H1 (cell line): Measurements from ENCODE around the gene RIMBP2. TPM values are rescaled to one million over a fixed set of nuclear protein-coding genes. Genes with fewer than 3 reads are reported as not detected.

Experiments
- CHD7 ChIP-seq: fragments of 300-600 bp; sonication (generic); IDR thresholded peaks from 2 replicates; pipeline ENCODE4 v1.7.1; 2012; ENCODE audit warnings: low read length, moderate library complexity, mild to moderate bottlenecking, inconsistent platforms; ENCODE audit not compliant: insufficient replicate concordance
- polyA plus RNA-seq, 7 experiments: library from polyadenylated mRNA; depleted of rRNA in 3 of 7; stranded (reverse) in 5 of 7; unstranded in 2 of 7; fragments of >200 nt in 5 of 7; fragments of 200-250 nt in 2 of 7; gene quantifications; 1 replicate in 5 of 7; 2 replicates in 1 of 7; 4 replicates in 1 of 7; pipeline versions ENCODE4 v1.2.1 to v1.2.3, GENCODE V29; 2011 to 2013; ENCODE audit warnings: missing spikeins in 2 of 7, mixed read lengths in 2 of 7
- total RNA-seq: library from RNA; stranded (reverse); fragmentation: NEBNext Ultra II Directional; extraction: Animal tissue kit (Norgen Biotek cat#: 25700); gene quantifications from 2 replicates; pipeline ENCODE4 v1.2.1, GENCODE V29; 2021

RIMBP2 gene
- total and polyA plus RNA-seq, 2 of the 8 experiments (the other 6 are each of a cell fraction or from before 2014, with no cell fraction given), result 0.18 to 0.65 TPM

- TF ChIP-seq CHD7, result no peak
Observed at GRCh38 chr12:130603396-130603965, 112.6 kb downstream of the RIMBP2 start (continued).
